ENCODE results near the gene XRCC6.

Gene XRCC6

DNA sequence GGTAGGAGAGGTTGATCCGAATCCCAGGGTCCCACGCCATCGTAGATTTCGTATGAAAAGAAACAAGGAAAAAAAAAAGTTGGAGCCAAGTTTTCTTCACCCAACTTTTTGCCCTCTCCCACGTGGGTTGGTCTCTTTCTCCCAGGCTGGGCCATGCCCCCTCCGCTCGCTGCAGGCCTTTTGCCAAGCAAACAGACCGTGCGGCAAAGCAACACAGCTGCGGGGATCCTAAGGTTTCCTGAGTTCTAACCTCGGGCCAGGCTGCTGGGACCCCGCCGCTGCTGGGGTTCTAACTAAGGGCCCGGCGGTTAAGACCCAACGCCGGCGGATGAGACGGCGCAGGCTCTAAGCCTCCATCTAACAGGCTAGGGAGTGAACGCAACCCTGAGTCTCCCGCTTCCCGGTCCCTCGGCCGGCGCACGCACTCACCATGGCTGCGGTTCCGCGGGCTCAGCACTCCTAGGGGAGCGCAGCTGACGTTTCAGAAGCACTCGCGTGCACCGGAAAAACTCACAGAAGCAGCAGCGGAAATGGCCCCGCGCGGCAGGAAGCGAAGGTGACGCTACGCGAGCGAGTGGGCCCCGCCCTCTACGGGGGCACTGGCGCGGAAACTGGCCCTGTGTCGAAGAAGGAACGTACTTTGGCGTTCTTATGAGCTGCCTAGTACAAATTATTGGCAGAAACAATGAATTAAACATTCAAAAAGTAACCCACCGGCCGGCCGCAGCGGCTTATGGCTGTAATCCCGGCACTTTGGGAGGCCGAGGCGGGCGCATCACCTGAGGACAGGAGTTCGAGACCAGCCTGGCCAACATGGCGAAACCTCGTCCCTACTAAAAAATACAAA, 67.5 kb downstream of the XRCC6 start, which contains the start of gene SNU13:
Gene SNU13, minus strand, starts transcription at position 503 of the 847 bp plus-strand sequence. Its CDS starts 71 bp downstream, at position 432.
- peak; percentile 91 for DNase-seq

- DNase-seq = no peak
These were observed 69.4 kb downstream of the XRCC6 start for GRCh38 chr22:41690476-41690875.

- DNase-seq = no peak
These were observed 74.1 kb downstream of the XRCC6 start for GRCh38 chr22:41695211-41695610.

GRCh38 chr22:41696703-41697102, 75.6 kb downstream of the XRCC6 start:
- DNase-seq = no peak

- DNase-seq = peak; percentile 81
These were observed 76.2 kb downstream of the XRCC6 start for GRCh38 chr22:41697126-41697775.

- peak; percentile 91 for DNase-seq
These were observed 78.4 kb downstream of the XRCC6 start, which contains the start of gene MEI1 for GRCh38 chr22:41699264-41700107. Gene MEI1, plus strand, starts transcription at chr22:41699503. Its CDS starts 36 bp downstream, at chr22:41699539.

GRCh38 chr22:41700108-41700364, 78.9 kb downstream of the XRCC6 start:
- no peak for DNase-seq

DNA sequence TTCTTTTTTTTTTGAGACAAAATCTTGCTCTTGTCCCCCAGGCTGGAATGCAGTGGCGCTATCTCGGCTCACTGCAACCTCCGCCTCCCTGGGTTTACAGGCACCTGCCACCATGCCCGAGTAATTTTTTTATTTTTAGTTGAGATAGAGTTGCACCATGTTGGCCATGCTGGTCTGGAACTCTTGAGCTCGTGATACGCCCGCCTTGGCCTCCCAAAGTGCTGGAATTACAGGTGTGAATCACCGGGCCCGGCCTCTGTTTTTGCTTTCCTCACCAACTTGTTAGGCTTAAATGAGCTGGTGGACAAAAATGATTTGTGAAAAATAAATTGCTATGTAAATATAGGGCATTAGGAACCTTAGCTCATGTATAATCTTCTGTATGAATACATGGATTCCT, 81.7 kb downstream of the XRCC6 start:
- no peak for DNase-seq

DNA sequence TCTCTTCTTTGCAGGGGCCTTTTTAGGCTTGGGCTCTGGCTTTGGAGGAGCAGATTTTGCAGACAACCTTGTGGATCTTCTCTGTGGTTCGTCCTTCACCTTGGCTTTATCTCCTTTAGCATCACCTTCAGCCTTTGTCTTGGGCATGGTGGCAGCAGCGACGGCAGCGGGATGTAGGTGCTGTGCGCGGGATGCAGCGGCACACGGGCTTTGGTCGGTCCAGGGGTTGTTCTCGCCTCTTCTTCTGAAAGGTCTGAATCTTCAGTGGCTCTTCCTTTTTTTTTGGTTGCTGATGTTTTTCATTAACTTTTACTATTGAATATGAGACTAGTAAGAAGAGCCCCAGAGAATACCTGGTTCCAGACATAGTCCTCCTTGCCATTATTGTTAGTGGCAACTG, 88.2 kb downstream of the XRCC6 start:
- no peak for DNase-seq

- DNase-seq = no peak
These were observed 91.9 kb downstream of the XRCC6 start for GRCh38 chr22:41713004-41713403.
